SU-DHL-6 (cell line): ENCODE data around the gene EFNB2.

Source experiments
- H2AFZ ChIP-seq: fragments of 200-600 bp; sonication (generic); 2 replicates; pipeline ENCODE4 v1.6.1; 2014; ENCODE audit warnings: low read depth, mild to moderate bottlenecking, moderate library complexity, mixed read lengths, antibody characterized with exemption, low read length; ENCODE audit not compliant: severe bottlenecking
- H3F3A ChIP-seq: fragments of 200-600 bp; shearing (Covaris generic); 2 replicates; pipeline ENCODE4 v1.6.0; 2016; ENCODE audit warnings: antibody characterized with exemption, mild to moderate bottlenecking; ENCODE audit not compliant: insufficient read depth
- H3K27ac ChIP-seq: fragments of 200-600 bp; sonication (generic); 2 replicates; pipeline ENCODE4 v1.5.1; 2016; ENCODE audit warnings: low read depth, mild to moderate bottlenecking, low read length, moderate library complexity, mixed read lengths
- H3K27me3 ChIP-seq: fragments of 200-600 bp; sonication (generic), shearing (Covaris generic); 2 replicates; pipeline ENCODE4 v1.6.0; 2014; ENCODE audit warnings: mild to moderate bottlenecking, low read length
- H3K36me3 ChIP-seq: fragments of 200-600 bp; sonication (generic); 2 replicates; pipeline ENCODE4 v1.6.1; 2014; ENCODE audit warnings: mild to moderate bottlenecking, low read length, mixed read lengths
- H3K4me2 ChIP-seq: fragments of 300-600, 200-600 bp; shearing (Covaris generic), sonication (generic); 2 replicates; pipeline ENCODE4 v1.6.0; 2014; ENCODE audit warnings: low read length, low read depth, mild to moderate bottlenecking; ENCODE audit not compliant: poor library complexity, severe bottlenecking
- H3K4me3 ChIP-seq: fragments of 200-600 bp; sonication (generic); 2 replicates; pipeline ENCODE4 v1.5.1; 2014; ENCODE audit warnings: antibody characterized with exemption, low read length, mild to moderate bottlenecking, mixed read lengths; ENCODE audit not compliant: insufficient read depth, poor library complexity, severe bottlenecking
- H3K79me2 ChIP-seq: fragments of 200-600 bp; sonication (generic); 2 replicates; pipeline ENCODE4 v1.6.1; 2014; ENCODE audit warnings: mild to moderate bottlenecking, low read length, moderate library complexity; ENCODE audit not compliant: insufficient read depth
- H3K9ac ChIP-seq: fragments of 200-600 bp; sonication (generic); 2 replicates; pipeline ENCODE4 v1.7.0; 2014; ENCODE audit warnings: mild to moderate bottlenecking, low read length
- H3K9me2 ChIP-seq: fragments of 200-600 bp; sonication (generic); replicated peaks from 2 replicates; pipeline ENCODE4 v1.6.1; 2014; ENCODE audit warnings: low read length; ENCODE audit not compliant: insufficient read depth
- H3K9me3 ChIP-seq: fragments of 200-600 bp; sonication (generic); 2 replicates; pipeline ENCODE4 v1.6.1; 2014; ENCODE audit warnings: low read length, mixed read lengths; ENCODE audit not compliant: insufficient read depth
- H4K20me1 ChIP-seq: fragments of 200-600 bp; sonication (generic); 2 replicates; pipeline ENCODE4 v1.6.1; 2014; ENCODE audit warnings: low read depth, mild to moderate bottlenecking, antibody characterized with exemption, low read length, moderate library complexity, mixed read lengths
- EZH2phosphoT487 ChIP-seq: fragments of 200-600 bp; sonication (generic), shearing (Covaris generic); conservative IDR thresholded peaks from 2 replicates; pipeline ENCODE4 v1.6.1; 2018; ENCODE audit warnings: mild to moderate bottlenecking, antibody characterized with exemption, low read length, moderate library complexity, mixed read lengths
- TF ChIP-seq, protein P1 (sequence below): fragments of 200-600 bp; sonication (generic); IDR thresholded peaks from one replicate; pipeline ENCODE4 v1.5.1; 2017; ENCODE audit warnings: antibody characterized with exemption, mild to moderate bottlenecking, low read length, moderate library complexity; ENCODE audit not compliant: insufficient read depth, poor library complexity, severe bottlenecking

Gene EFNB2

DNA sequence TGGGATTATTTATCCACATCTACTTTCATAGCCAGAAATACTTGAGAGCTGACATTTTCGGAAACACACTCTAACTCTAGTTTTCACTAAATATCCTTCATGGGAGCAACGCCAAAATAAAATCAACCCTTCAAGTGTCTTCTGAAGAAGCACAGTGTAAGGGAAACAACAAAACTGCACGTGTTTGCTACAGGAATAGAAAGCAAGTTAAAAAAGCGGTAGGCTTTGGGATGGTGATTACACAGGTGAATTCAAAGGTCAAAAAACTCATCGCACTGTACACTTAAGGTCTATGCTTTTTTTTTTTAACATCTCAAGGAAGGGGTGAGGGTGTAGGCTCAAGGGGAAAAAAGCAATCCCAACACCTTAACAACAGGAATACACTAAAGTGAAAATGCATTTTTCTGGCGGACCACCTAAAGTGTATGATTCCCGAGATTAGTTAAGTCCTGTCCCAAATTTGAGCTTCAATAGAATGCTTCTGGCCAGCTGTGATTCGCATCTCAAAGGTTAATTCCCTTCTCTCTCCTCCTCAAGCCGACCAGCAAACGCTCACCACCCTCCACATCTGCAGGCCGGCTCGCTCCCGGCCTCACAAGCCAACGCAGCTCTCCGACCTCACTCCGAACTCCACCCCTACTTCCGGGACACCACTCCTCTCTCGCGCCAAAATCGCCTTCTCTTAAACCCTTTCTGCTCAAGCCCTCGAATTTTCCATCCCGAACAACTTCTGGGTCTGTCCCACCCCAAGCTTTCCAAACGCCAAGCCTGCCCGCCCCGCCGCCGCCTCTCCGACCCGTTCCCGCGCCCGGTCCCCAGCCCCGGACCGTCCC, 31.4 kb upstream of the EFNB2 start:
- TF ChIP-seq, protein P1, sequence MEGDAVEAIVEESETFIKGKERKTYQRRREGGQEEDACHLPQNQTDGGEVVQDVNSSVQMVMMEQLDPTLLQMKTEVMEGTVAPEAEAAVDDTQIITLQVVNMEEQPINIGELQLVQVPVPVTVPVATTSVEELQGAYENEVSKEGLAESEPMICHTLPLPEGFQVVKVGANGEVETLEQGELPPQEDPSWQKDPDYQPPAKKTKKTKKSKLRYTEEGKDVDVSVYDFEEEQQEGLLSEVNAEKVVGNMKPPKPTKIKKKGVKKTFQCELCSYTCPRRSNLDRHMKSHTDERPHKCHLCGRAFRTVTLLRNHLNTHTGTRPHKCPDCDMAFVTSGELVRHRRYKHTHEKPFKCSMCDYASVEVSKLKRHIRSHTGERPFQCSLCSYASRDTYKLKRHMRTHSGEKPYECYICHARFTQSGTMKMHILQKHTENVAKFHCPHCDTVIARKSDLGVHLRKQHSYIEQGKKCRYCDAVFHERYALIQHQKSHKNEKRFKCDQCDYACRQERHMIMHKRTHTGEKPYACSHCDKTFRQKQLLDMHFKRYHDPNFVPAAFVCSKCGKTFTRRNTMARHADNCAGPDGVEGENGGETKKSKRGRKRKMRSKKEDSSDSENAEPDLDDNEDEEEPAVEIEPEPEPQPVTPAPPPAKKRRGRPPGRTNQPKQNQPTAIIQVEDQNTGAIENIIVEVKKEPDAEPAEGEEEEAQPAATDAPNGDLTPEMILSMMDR = no peak
- no peak for TF ChIP-seq EZH2phosphoT487
- H3K4me3 ChIP-seq = peak overlapping the region; percentile 98
- H2AFZ ChIP-seq = peak overlapping the region; percentile 40
- H3K9ac ChIP-seq = peak overlapping the region; percentile 99
- H3K9me3 ChIP-seq = no peaks in the 10 kb centered on the region
- no peaks in the 10 kb centered on the region for H3K9me2 ChIP-seq
- peak overlapping the region; percentile 93 for H3K4me2 ChIP-seq
- no peaks in the 10 kb centered on the region for H3F3A ChIP-seq
- H3K27ac ChIP-seq = peak overlapping the region; percentile 86
- no peaks in the 10 kb centered on the region for H3K36me3 ChIP-seq
- H4K20me1 ChIP-seq = peaks cover 47% of the 10 kb centered on the region
- H3K79me2 ChIP-seq = peaks cover 64% of the 10 kb centered on the region
- H3K27me3 ChIP-seq = no peaks in the 10 kb centered on the region

DNA sequence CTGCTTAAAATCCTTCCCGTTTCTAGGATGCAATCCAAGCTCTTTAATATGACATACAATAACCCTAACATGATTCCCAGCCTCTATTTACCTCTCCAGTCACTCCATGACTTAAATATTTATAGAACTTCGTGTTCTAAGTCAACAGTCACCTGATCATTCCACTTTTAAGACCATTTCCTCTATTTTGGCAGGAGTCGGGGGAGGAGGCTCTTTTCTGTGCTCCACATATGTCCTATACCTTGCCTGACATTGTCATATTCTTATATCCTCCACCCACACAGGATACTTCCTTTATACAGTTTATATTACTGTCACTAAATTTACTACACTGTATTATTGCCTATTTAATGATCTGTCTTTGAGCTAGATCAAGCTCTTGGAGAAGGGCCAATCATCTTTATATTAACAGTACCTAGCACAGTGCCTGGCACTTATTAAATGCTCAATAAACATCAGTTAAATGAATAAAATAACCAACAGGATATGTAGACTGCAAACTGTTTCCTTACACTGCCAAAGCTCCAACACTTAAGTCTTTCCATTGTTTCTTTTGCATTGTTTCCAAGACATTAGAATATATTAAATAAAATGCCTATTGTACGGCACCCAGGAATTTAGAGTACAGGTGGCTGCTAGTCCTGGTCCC, 29.8 kb upstream of the EFNB2 start:
- peak overlapping the region; percentile 93 for H3K4me2 ChIP-seq
- H3F3A ChIP-seq = no peaks in the 10 kb centered on the region
- peak overlapping the region; percentile 99 for H3K9ac ChIP-seq
- H3K9me2 ChIP-seq = no peaks in the 10 kb centered on the region
- H3K36me3 ChIP-seq = 0 out of 2 replicates have a peak, but pooled peaks cover 1% of the 10 kb centered on the region
- no peaks in the 10 kb centered on the region for H3K27me3 ChIP-seq
- peaks cover 63% of the 10 kb centered on the region for H4K20me1 ChIP-seq
- no peaks in the 10 kb centered on the region for H3K9me3 ChIP-seq
- TF ChIP-seq, protein P1 = no peak
- no peak for TF ChIP-seq EZH2phosphoT487
- H3K27ac ChIP-seq = no peak overlapping the region
- peak overlapping the region; percentile 98 for H3K4me3 ChIP-seq
- peaks cover 80% of the 10 kb centered on the region for H3K79me2 ChIP-seq
- no peak overlapping the region for H2AFZ ChIP-seq

DNA sequence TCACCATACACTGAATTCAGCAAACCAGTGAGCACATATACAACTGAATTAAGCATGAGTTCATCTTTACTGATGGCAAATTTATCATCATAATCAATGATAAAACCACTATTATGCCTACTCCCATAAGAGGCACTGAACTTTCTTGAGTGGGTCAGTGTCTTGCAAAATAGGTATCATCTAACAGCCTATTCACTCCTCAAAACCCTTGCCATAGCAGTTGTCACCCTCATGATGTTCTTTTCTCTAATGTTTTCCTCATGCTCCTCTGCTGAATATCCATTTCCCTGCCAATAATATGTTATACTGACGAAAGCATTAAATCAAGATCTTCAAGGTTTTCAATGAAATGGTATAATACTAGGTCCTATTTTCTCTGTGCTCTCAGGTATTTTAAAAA, 26.8 kb upstream of the EFNB2 start:
- H3K27me3 ChIP-seq = no peaks in the 10 kb centered on the region
- H3K9ac ChIP-seq = no peak overlapping the region
- no peaks in the 10 kb centered on the region for H3K9me3 ChIP-seq
- H3K27ac ChIP-seq = no peak overlapping the region
- peaks cover 93% of the 10 kb centered on the region for H4K20me1 ChIP-seq
- H3K9me2 ChIP-seq = no peaks in the 10 kb centered on the region
- H3F3A ChIP-seq = peaks cover 6% of the 10 kb centered on the region; the same call in 1 of the 2 replicates
- TF ChIP-seq, protein P1 = no peak
- no peak for TF ChIP-seq EZH2phosphoT487
- H3K79me2 ChIP-seq = peaks cover 100% of the 10 kb centered on the region
- no peak overlapping the region for H2AFZ ChIP-seq
- peaks cover 27% of the 10 kb centered on the region for H3K36me3 ChIP-seq
- peak overlapping the region; percentile 31 for H3K4me2 ChIP-seq
- H3K4me3 ChIP-seq = no peak overlapping the region
